Calu3 (cell line): ENCODE measurements around the gene SLC16A3. TPM values are rescaled to one million over a fixed set of nuclear protein-coding genes. Genes with fewer than 3 reads are reported as not detected.

Experiments
- BruUV-seq: library from RNA; stranded (reverse); fragments of 400-500 nt; replicated peaks from 2 replicates; lab custom pipeline; 2021; lab: Mats Ljungman, UMichigan
- CTCF ChIA-PET: fragments of 300-600 bp; sonication (Branson Sonifier 250); formaldehyde crosslinking; loops from one replicate; lab custom pipeline; 2022; ENCODE audit warnings: antibody characterized with exemption; lab: Charles Lee
- DNase-seq: peaks from one replicate; pipeline ENCODE4 v3.0.0; 2022
- H3K27ac Mint-ChIP-seq: one replicate; pipeline ENCODE4 v1.8.0; 2022; ENCODE audit warnings: mixed read lengths; ENCODE audit not compliant: unreplicated experiment
- H3K27me3 Mint-ChIP-seq: one replicate; pipeline ENCODE4 v1.8.0; 2022; ENCODE audit warnings: mixed read lengths; ENCODE audit not compliant: unreplicated experiment
- H3K36me3 Mint-ChIP-seq: one replicate; pipeline ENCODE4 v1.8.0; 2022; ENCODE audit warnings: mild to moderate bottlenecking, moderate library complexity, mixed read lengths; ENCODE audit not compliant: insufficient read depth, unreplicated experiment
- H3K4me1 Mint-ChIP-seq: one replicate; pipeline ENCODE4 v1.8.0; 2022; ENCODE audit warnings: mild to moderate bottlenecking, low read depth, mixed read lengths; ENCODE audit not compliant: unreplicated experiment
- H3K4me3 Mint-ChIP-seq: one replicate; pipeline ENCODE4 v1.8.0; 2022; ENCODE audit warnings: mild to moderate bottlenecking, low read depth, moderate library complexity, mixed read lengths; ENCODE audit not compliant: unreplicated experiment
- H3K9me3 Mint-ChIP-seq: one replicate; pipeline ENCODE4 v1.8.0; 2022; ENCODE audit warnings: low read depth, mixed read lengths; ENCODE audit not compliant: unreplicated experiment
- intact Hi-C: fragments of 100-400 bp; cut with micrococcal nuclease; formaldehyde crosslinking; loops from one replicate; pipeline ENCODE4 v1.10.0; 2022; ENCODE audit not compliant: unreplicated experiment
- microRNA-seq: library from miRNA; unstranded; fragments of <30 nt; microRNA quantifications from one replicate; pipeline ENCODE4 v1.2.0, GENCODE V29; 2022
- total RNA-seq: library from RNA; stranded (reverse); gene quantifications from 2 replicates; pipeline ENCODE4 v1.2.3, GENCODE V29; 2022
- TF ChIP-seq, protein P1 (sequence below): fragments of 200-600 bp; IDR thresholded peaks from one replicate; pipeline ENCODE4 v1.8.0; 2022; ENCODE audit warnings: antibody characterized with exemption; ENCODE audit not compliant: unreplicated experiment

The SLC16A3 gene
- total RNA-seq, 1 experiment from 2014 or later: 47.2 TPM

DNA sequence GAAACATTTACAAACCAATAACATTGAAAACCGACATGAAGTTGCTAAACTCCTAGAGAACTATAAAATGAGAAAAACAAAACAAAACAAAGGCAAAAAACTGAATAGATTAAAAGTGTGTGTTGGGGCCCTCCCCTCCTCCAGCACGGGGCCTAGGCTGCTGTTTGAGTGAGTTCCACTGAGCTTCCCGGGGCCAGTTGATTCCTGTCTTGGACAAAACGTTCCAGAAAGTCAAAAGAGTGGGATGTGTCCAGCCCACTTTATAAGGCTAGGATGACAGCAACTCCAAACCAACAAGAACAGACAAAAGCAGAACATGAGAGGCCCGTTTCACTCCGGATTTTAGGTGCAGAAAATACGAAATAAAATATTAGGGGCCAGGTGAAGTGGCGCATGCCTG lies 56.3 kb downstream of the SLC16A3 start:
- Mint-ChIP-seq H3K9me3 (no peaks in the 10 kb centered on the region), H3K4me1 (peaks cover 40% of the 10 kb centered on the region), H3K27ac (no peak overlapping the region), H3K27me3 (no peaks in the 10 kb centered on the region), H3K36me3 (peaks cover 15% of the 10 kb centered on the region), H3K4me3 (no peak overlapping the region)
- intact Hi-C loops: no loop called here
- TF ChIP-seq, protein P1, sequence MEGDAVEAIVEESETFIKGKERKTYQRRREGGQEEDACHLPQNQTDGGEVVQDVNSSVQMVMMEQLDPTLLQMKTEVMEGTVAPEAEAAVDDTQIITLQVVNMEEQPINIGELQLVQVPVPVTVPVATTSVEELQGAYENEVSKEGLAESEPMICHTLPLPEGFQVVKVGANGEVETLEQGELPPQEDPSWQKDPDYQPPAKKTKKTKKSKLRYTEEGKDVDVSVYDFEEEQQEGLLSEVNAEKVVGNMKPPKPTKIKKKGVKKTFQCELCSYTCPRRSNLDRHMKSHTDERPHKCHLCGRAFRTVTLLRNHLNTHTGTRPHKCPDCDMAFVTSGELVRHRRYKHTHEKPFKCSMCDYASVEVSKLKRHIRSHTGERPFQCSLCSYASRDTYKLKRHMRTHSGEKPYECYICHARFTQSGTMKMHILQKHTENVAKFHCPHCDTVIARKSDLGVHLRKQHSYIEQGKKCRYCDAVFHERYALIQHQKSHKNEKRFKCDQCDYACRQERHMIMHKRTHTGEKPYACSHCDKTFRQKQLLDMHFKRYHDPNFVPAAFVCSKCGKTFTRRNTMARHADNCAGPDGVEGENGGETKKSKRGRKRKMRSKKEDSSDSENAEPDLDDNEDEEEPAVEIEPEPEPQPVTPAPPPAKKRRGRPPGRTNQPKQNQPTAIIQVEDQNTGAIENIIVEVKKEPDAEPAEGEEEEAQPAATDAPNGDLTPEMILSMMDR: no peak
- CTCF ChIA-PET: no interaction called here
- BruUV-seq: no TSS peak
- DNase-seq: no peak

DNA sequence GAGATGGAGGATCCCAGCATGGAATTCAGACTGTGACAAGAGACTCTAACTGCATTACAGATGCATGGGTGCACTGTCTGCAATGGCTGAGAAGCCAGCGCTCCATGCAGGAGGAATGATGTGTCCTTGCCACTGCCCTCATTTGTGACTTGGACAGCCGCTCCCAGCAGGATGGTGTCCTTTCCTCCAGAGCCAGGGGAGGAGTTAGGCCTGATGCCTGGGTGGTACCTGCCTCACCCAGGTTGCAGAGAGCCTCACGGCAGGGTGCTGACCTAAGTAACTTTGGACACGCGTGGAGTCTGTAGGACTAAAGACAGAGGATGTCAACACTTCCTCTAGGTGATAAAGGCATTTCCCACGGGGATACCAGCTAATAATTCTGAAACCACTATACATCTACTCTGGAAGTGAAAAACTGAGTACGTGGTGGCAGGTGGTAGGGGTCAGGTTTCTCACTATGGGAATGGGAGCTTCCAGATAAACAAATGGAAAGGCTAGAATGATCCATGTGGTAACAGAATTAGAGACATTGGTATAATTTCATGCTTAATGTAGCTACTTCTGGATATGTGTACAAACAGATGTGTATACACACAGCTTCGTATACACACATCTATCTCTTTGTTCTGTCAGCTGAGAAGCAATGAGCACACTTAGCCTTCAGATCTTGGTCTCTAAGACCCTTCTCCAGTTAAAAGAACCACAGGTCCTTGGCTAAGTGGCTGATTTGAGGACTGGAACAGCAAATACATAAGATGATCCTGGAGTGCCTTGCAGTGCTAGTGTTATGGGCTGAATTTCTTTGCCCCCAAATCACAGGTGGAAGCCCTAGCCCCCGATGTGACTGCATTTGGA lies 58.4 kb downstream of the SLC16A3 start:
- intact Hi-C loops: no loop called here
- TF ChIP-seq, protein P1: no peak
- CTCF ChIA-PET: interaction anchor here (1.6 kb wide), 1 partner anchor 14 kb away, joined by 3 read pairs; no protein-coding TSS in a partner anchor
- Mint-ChIP-seq H3K4me1 (peaks cover 26% of the 10 kb centered on the region), H3K36me3 (peaks cover 18% of the 10 kb centered on the region), H3K4me3 (peak overlapping the region; percentile 64), H3K9me3 (no peaks in the 10 kb centered on the region), H3K27ac (peak overlapping the region; percentile 97), H3K27me3 (no peaks in the 10 kb centered on the region)
- BruUV-seq: no TSS peak
- DNase-seq: no peak

DNA sequence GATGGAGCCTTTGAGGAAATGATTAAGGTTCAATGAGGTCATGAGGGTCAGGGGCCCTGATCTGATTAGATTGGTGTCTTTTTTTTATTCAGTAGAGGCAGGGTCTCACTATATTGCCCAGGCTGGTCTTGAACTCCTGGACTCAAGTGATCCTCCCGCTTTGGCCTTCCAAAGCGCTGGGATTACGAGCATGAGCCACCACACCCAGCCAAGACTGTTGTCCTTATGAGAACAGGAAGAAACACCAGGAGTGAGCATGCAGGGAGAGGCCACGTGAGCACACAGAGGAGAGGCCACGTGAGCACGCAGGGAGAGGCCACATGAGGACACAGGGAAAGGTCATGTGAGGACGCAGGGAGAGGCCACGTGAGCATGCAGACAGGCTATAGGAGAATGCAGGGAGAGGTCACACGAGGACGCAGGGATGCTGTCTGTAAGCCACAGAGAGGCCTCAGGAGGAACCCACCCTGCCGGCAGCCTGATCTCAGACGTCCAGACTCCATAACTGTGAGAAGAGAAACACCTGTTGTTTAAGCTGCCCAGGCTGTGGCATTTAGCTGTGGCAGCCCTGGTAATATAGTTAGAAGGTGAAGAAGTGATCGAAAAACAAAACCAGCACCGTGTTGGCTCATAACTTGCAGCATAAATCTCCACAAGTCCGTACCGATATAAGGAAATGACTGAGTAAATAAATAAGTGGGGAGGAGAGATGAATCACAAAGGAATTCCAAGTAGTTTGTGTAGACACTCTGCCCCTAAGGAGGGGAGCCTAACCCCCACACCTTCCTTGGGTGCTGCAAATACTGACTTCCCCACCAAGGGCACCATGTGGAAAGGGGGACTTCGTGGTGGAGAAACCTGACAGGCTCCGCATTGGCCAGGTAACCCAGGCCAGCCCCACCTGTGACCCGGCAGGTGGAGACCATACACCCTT lies 59.3 kb downstream of the SLC16A3 start:
- Mint-ChIP-seq H3K4me3 (peak overlapping the region; percentile 64), H3K27me3 (no peaks in the 10 kb centered on the region), H3K36me3 (peaks cover 26% of the 10 kb centered on the region), H3K4me1 (peaks cover 22% of the 10 kb centered on the region), H3K27ac (peak overlapping the region; percentile 97), H3K9me3 (no peaks in the 10 kb centered on the region)
- peak; percentile 79 for DNase-seq
- CTCF ChIA-PET: interaction anchor here (1.6 kb wide), 1 partner anchor 13 kb away, joined by 3 read pairs; no protein-coding TSS in a partner anchor
- intact Hi-C loops: no loop called here
- BruUV-seq: no TSS peak
- TF ChIP-seq, protein P1: no peak

Small RNA genes lying within 50 kb of the gene (microRNA-seq; reads per million reads assigned to microRNA genes)
- gene MIR6787: not detected

Other genes with a start within 250 kb of the SLC16A3 start
- 84.4 and 86.9 TPM in 2 replicates for gene CENPX, start 206.2 kb upstream of the SLC16A3 start, total RNA-seq
- gene LRRC45, start 205.7 kb upstream of the SLC16A3 start, total RNA-seq: 31.2 and 32.6 TPM in 2 replicates
- 8.0 and 9.3 TPM in 2 replicates for gene RAC3, start 197.4 kb upstream of the SLC16A3 start, total RNA-seq
- 87.8 and 95.3 TPM in 2 replicates for gene DCXR, start 191.3 kb upstream of the SLC16A3 start, total RNA-seq
- gene RFNG, start 177.2 kb upstream of the SLC16A3 start, total RNA-seq: 26.4 and 33.5 TPM in 2 replicates
- 114 and 115 TPM in 2 replicates for gene GPS1, start 177.1 kb upstream of the SLC16A3 start, total RNA-seq
- gene DUS1L, start 163.2 kb upstream of the SLC16A3 start, total RNA-seq: 132 and 146 TPM in 2 replicates
- 346 and 372 TPM in 2 replicates for gene FASN, start 130.8 kb upstream of the SLC16A3 start, total RNA-seq
- 69.9 and 76.8 TPM in 2 replicates for gene CCDC57, start 16.2 kb upstream of the SLC16A3 start, total RNA-seq
- 157 and 160 TPM in 2 replicates for gene CSNK1D, start 44.7 kb downstream of the SLC16A3 start, total RNA-seq
- gene CD7, start 88.6 kb downstream of the SLC16A3 start, total RNA-seq: 0.34 TPM in 1 of 2 replicates, not detected in the other
- 10.4 and 13.4 TPM in 2 replicates for gene SECTM1, start 104.7 kb downstream of the SLC16A3 start, total RNA-seq
- not detected in 2 replicates for gene TEX19, start 130.2 kb downstream of the SLC16A3 start, total RNA-seq
- gene UTS2R, start 142.7 kb downstream of the SLC16A3 start, total RNA-seq: not detected in 2 replicates
- 30.7 and 36.0 TPM in 2 replicates for gene HEXD, start 189.3 kb downstream of the SLC16A3 start, total RNA-seq
- gene OGFOD3, start 189.5 kb downstream of the SLC16A3 start, total RNA-seq: 29.0 and 38.0 TPM in 2 replicates
- 78.1 and 80.3 TPM in 2 replicates for gene CYBC1, start 221.7 kb downstream of the SLC16A3 start, total RNA-seq
- gene NARF, start 229.7 kb downstream of the SLC16A3 start, total RNA-seq: 38.1 and 39.4 TPM in 2 replicates